HG02642 (cell line): ENCODE results near the gene HECTD2.
"Not testable (repeated sequence)": the region's sequence is repeated elsewhere in the genome, so short reads cannot be mapped to it uniquely, and the experiment has no call there.

ENCODE experiments used
- ATAC-seq: cut with Tn5 transposase; IDR thresholded peaks from one replicate; pipeline ENCODE4 v1.9.1; 2021; ENCODE audit warnings: mild to moderate bottlenecking; ENCODE audit not compliant: unreplicated experiment, poor library complexity

The HECTD2 gene

GRCh38 chr10:91409869-91410637 is at the start of gene HECTD2:
Gene HECTD2, plus strand, starts transcription at chr10:91410344. Its CDS starts 95 bp downstream, at chr10:91410439.
- ATAC-seq: peak; percentile 94

- no peak for ATAC-seq
Observed at GRCh38 chr10:91360461-91360860, 49.7 kb upstream of the HECTD2 start.

- ATAC-seq: not testable (repeated sequence)
Observed at GRCh38 chr10:91365519-91365918, 44.6 kb upstream of the HECTD2 start.

- ATAC-seq: no peak
Observed at GRCh38 chr10:91366704-91367103, 43.4 kb upstream of the HECTD2 start.

- ATAC-seq: no peak
Observed at GRCh38 chr10:91367127-91367531, 43.0 kb upstream of the HECTD2 start.

- ATAC-seq: no peak
Observed at GRCh38 chr10:91367558-91367957, 42.6 kb upstream of the HECTD2 start.

GRCh38 chr10:91369978-91370589 is 40.1 kb upstream of the HECTD2 start:
- not testable (repeated sequence) for ATAC-seq

- no peak for ATAC-seq
Observed at GRCh38 chr10:91374052-91374451, 36.1 kb upstream of the HECTD2 start.

- ATAC-seq: no peak
Observed at GRCh38 chr10:91378061-91378460, 32.1 kb upstream of the HECTD2 start.

GRCh38 chr10:91380873-91381256 is 29.3 kb upstream of the HECTD2 start:
- no peak for ATAC-seq

- no peak for ATAC-seq
Observed at GRCh38 chr10:91381257-91381891, 28.8 kb upstream of the HECTD2 start.

- ATAC-seq: no peak
Observed at GRCh38 chr10:91385306-91386085, 24.6 kb upstream of the HECTD2 start.

- ATAC-seq: peak; percentile 93
Observed at GRCh38 chr10:91389636-91390512, 20.3 kb upstream of the HECTD2 start.

GRCh38 chr10:91390513-91390825 is 19.7 kb upstream of the HECTD2 start:
- ATAC-seq: not testable (repeated sequence)

- ATAC-seq: no peak
Observed at GRCh38 chr10:91391920-91392319, 18.2 kb upstream of the HECTD2 start.

GRCh38 chr10:91406322-91406721 is 3.8 kb upstream of the HECTD2 start:
- no peak for ATAC-seq

- ATAC-seq: peak; percentile 28
Observed at GRCh38 chr10:91409069-91409868, 875 bp upstream of the HECTD2 start.

GRCh38 chr10:91410638-91411371 is 661 bp downstream of the HECTD2 start:
- no peak for ATAC-seq
